Stomach (tissue), 4 donors: ENCODE results near the gene ITGB5.

Source experiments
- POLR2AphosphoS5 ChIP-seq, 3 donors: sonication (generic); formaldehyde crosslinking; IDR thresholded peaks; one replicate each; pipeline ENCODE4 v1.6.1; 2016; ENCODE audit warnings: antibody characterized with exemption in 3 of 3
- TF ChIP-seq, protein P1 (sequence below), 7 experiments: fragments of 450-650 bp in 4 of 7; fragments of 200-600 bp in 3 of 7; sonication (generic) in 3 of 7; IDR thresholded peaks; one replicate each; pipeline ENCODE4 v1.5.1; 2016 to 2019; ENCODE audit warnings: antibody characterized with exemption in 7 of 7, control low read depth in 2 of 7, mild to moderate bottlenecking in 1 of 7

DNA sequence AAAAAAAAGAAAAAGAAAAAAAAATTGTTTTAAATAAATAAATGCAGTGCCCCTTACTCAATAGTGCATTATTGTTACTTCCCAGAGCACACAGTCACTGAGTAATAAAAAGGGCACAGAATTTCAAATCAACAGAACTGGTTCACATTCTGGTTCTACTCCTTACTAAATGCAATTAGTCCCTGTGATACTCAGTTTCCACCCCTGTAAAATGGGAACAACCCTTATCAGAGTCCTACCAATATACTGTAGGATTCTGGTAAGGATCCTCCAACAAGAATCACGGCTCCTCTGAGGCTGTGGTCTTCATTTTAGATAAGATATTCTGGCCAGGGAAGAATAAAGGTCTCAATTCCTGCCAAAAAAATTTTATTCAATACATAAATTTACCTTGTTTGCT is 50.7 kb downstream of the ITGB5 start:
- TF ChIP-seq, protein P1, sequence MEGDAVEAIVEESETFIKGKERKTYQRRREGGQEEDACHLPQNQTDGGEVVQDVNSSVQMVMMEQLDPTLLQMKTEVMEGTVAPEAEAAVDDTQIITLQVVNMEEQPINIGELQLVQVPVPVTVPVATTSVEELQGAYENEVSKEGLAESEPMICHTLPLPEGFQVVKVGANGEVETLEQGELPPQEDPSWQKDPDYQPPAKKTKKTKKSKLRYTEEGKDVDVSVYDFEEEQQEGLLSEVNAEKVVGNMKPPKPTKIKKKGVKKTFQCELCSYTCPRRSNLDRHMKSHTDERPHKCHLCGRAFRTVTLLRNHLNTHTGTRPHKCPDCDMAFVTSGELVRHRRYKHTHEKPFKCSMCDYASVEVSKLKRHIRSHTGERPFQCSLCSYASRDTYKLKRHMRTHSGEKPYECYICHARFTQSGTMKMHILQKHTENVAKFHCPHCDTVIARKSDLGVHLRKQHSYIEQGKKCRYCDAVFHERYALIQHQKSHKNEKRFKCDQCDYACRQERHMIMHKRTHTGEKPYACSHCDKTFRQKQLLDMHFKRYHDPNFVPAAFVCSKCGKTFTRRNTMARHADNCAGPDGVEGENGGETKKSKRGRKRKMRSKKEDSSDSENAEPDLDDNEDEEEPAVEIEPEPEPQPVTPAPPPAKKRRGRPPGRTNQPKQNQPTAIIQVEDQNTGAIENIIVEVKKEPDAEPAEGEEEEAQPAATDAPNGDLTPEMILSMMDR (IDR thresholded peaks at IDR 0.05): no peak
- no peak for TF ChIP-seq POLR2AphosphoS5 (IDR thresholded peaks at IDR 0.05)
